Spinal cord (tissue), 10 donors: ENCODE measurements around the gene SYPL2. TPM values are rescaled to one million over a fixed set of nuclear protein-coding genes. Genes with fewer than 3 reads are reported as not detected.

ENCODE experiments used
- DNase-seq, 6 donors: peaks; one replicate each; pipeline versions ENCODE4 v3.0.0 to v3.0.0-alpha.2; 2013 to 2015; ENCODE audit warnings: low spot score in 6 of 6, low read depth in 4 of 6
- H3K27ac ChIP-seq: one replicate; pipeline ENCODE4 v1.5.1; 2013; ENCODE audit warnings: low read depth, low read length, control low read depth
- H3K27me3 ChIP-seq: one replicate; pipeline ENCODE4 v1.6.1; 2013; ENCODE audit warnings: low read length; ENCODE audit not compliant: control insufficient read depth, insufficient read depth
- H3K36me3 ChIP-seq: one replicate; pipeline ENCODE4 v1.6.1; 2013; ENCODE audit warnings: low read length; ENCODE audit not compliant: control insufficient read depth, insufficient read depth
- H3K4me1 ChIP-seq: one replicate; pipeline ENCODE4 v1.6.1; 2013; ENCODE audit warnings: low read length; ENCODE audit not compliant: control insufficient read depth, insufficient read depth
- H3K4me3 ChIP-seq: one replicate; pipeline ENCODE4 v1.5.1; 2013; ENCODE audit warnings: low read depth, low read length, control low read depth
- H3K9me3 ChIP-seq: one replicate; pipeline ENCODE4 v1.6.1; 2013; ENCODE audit warnings: low read length; ENCODE audit not compliant: control insufficient read depth, insufficient read depth
- WGBS: methylation state at CpG from one replicate; pipeline ENCODE4 v1.1.5; 2013; ENCODE audit warnings: missing lambda C conversion rate; ENCODE audit not compliant: insufficient coverage; 5-methylcytosine and 5-hydroxymethylcytosine counted together
- polyA plus RNA-seq, 2 donors: library from polyadenylated mRNA; unstranded; fragments of 120-200 nt; gene quantifications; one replicate each; pipeline ENCODE4 v1.2.1, GENCODE V29; 2013; ENCODE audit not compliant: insufficient read length in 2 of 2
- total RNA-seq, 2 donors: library from RNA; depleted of rRNA in 1 of 2; stranded (reverse); fragments of 120-200 nt in 1 of 2; fragments of >200 nt in 1 of 2; gene quantifications; one replicate each; pipeline versions ENCODE4 v1.2.3 to v1.2.4, GENCODE V29; 2013 to 2014
- donor health status: healthy.

Gene SYPL2
- total and polyA plus RNA-seq, 4 donors: 0.10 to 1.1 (median 0.75) TPM

GRCh38 chr1:109498161-109498801 is 31.9 kb downstream of the SYPL2 start:
- DNase-seq: peak in 2 of 6 donors; percentile 56 to 79
- Histone ChIP-seq H3K27me3 (no peaks in the 10 kb centered on the region), H3K4me3 (no peak overlapping the region), H3K4me1 (peaks cover 36% of the 10 kb centered on the region), H3K36me3 (peaks cover 27% of the 10 kb centered on the region), H3K9me3 (no peaks in the 10 kb centered on the region), H3K27ac (no peak overlapping the region)
- 41% methylated on average over 12 of the region's 12 CpGs for WGBS

DNA sequence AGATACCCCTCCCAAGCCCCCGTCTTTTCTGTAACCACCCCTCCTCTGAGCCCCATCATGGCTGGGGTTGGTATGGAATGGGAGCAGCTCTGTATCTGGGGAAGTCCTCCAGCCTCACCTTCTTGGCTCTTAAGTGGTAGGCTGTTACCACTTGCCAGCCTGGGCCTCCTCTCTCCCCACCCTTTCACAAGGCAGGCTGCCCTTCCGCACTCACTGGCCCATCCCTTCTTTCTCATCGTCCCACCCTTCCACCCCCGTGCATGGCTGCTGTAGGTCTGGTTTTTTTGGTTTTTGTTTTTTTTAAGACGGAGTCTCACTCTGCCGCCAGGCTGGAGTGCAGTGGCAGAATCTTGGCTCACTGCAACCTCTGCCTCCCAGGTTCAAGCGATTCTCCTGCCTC is 32.7 kb downstream of the SYPL2 start:
- Histone ChIP-seq H3K4me1 (peaks cover 28% of the 10 kb centered on the region), H3K4me3 (no peak overlapping the region), H3K27ac (no peak overlapping the region), H3K9me3 (no peaks in the 10 kb centered on the region), H3K36me3 (peaks cover 27% of the 10 kb centered on the region), H3K27me3 (no peaks in the 10 kb centered on the region)
- WGBS: no CpG with 5 or more reads among the region's 7 CpGs
- DNase-seq: no peak

DNA sequence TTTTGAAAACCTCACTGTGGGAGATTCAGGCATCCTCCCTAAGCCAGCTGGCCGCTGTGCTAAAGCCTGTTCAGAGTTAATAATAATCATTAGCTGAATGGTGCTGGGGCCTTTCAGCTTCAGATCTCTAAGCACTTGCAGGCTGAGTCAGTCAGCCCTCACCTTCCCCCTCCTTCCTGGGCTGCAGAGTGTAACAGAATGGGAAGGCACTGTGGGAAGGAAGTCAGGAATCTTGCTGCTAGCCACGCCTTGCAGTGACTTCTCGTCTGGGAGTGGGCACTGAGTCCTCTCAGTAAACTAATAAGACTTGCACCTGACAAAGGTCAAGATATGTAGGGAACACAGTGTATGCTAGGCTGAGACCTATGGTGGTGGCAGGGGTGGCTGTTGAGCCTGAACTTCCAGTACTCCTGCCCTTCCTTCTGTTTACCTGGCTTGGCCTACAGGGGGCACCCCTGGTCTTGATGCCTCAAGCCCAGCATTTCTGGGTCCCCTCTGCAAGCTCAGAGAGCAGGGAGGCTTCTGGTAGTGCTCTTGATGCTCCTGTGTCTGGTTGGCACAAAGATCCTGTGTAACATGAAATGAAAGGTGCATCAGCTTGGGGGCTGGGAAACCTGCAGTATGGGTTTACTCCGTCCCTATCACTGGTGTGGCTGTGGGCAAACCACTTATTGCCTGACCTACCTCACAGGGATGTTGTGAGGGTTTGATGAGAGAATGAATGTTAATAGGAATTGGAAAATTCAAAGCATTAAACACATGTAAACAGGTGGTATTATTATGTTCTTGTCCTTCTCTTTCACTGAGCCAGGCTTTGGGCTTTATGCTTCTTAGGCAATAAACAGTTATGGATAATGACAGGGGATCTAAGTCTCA is 33.6 kb downstream of the SYPL2 start:
- H3K4me1 ChIP-seq: peaks cover 20% of the 10 kb centered on the region
- H3K27me3 ChIP-seq: no peaks in the 10 kb centered on the region
- no peak overlapping the region for H3K27ac ChIP-seq
- H3K9me3 ChIP-seq: no peaks in the 10 kb centered on the region
- H3K36me3 ChIP-seq: peaks cover 27% of the 10 kb centered on the region
- 70% methylated on average over 4 of the region's 4 CpGs for WGBS
- no peak overlapping the region for H3K4me3 ChIP-seq
- no peak for DNase-seq

- no peaks in the 10 kb centered on the region for H3K9me3 ChIP-seq
- WGBS: 23% methylated on average over 2 of the region's 5 CpGs
- no peak overlapping the region for H3K4me3 ChIP-seq
- no peaks in the 10 kb centered on the region for H3K27me3 ChIP-seq
- H3K4me1 ChIP-seq: peaks cover 20% of the 10 kb centered on the region
- H3K36me3 ChIP-seq: peaks cover 23% of the 10 kb centered on the region
- DNase-seq: peak in 2 of 6 donors; percentile 43 to 61
- no peak overlapping the region for H3K27ac ChIP-seq
These were observed 34.6 kb downstream of the SYPL2 start for GRCh38 chr1:109500941-109501381.

- WGBS: 51% methylated on average over 4 of the region's 5 CpGs
- Histone ChIP-seq H3K36me3 (peaks cover 22% of the 10 kb centered on the region), H3K9me3 (no peaks in the 10 kb centered on the region), H3K4me3 (no peak overlapping the region), H3K27me3 (no peaks in the 10 kb centered on the region), H3K4me1 (peaks cover 24% of the 10 kb centered on the region), H3K27ac (no peak overlapping the region)
- DNase-seq: no peak
These were observed 35.5 kb downstream of the SYPL2 start for GRCh38 chr1:109501644-109502363.

- Histone ChIP-seq H3K36me3 (peaks cover 20% of the 10 kb centered on the region), H3K4me1 (peaks cover 24% of the 10 kb centered on the region), H3K27ac (no peak overlapping the region), H3K9me3 (no peaks in the 10 kb centered on the region), H3K27me3 (no peaks in the 10 kb centered on the region), H3K4me3 (no peak overlapping the region)
- DNase-seq: no peak
- no CpG with 5 or more reads among the region's 3 CpGs for WGBS
These were observed 36.1 kb downstream of the SYPL2 start for GRCh38 chr1:109502364-109502851.

DNA sequence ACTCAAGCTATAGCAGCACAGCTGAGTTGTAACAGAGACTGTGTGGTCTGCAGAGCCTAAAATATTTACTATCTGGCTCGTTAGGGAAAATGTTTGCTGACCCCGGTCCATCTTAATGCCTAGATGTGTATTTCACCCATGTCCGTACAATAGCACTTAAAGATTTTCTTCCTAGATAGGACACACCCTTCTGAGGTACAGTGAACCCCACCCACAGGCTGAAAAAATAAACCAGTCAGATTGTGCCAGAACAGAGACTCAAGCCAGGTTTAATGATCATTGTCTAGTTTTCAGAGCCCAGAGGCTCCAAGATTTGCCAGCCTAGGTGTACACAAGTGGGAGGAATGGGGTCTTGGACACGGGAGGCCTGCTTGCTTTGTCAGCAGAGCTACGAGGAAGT is 37.6 kb downstream of the SYPL2 start:
- no peaks in the 10 kb centered on the region for H3K9me3 ChIP-seq
- H3K36me3 ChIP-seq: peaks cover 24% of the 10 kb centered on the region
- no peak for DNase-seq
- H3K4me1 ChIP-seq: peaks cover 18% of the 10 kb centered on the region
- no peaks in the 10 kb centered on the region for H3K27me3 ChIP-seq
- no peak overlapping the region for H3K27ac ChIP-seq
- WGBS: 85% methylated on average over 4 of the region's 5 CpGs
- H3K4me3 ChIP-seq: no peak overlapping the region

- Histone ChIP-seq H3K9me3 (no peaks in the 10 kb centered on the region), H3K36me3 (peaks cover 20% of the 10 kb centered on the region), H3K27me3 (no peaks in the 10 kb centered on the region), H3K4me3 (no peak overlapping the region), H3K27ac (no peak overlapping the region), H3K4me1 (peaks cover 24% of the 10 kb centered on the region)
- DNase-seq: no peak
- WGBS: no CpG with 5 or more reads among the region's 1 CpG
These were observed 38.6 kb downstream of the SYPL2 start for GRCh38 chr1:109504974-109505373.

DNA sequence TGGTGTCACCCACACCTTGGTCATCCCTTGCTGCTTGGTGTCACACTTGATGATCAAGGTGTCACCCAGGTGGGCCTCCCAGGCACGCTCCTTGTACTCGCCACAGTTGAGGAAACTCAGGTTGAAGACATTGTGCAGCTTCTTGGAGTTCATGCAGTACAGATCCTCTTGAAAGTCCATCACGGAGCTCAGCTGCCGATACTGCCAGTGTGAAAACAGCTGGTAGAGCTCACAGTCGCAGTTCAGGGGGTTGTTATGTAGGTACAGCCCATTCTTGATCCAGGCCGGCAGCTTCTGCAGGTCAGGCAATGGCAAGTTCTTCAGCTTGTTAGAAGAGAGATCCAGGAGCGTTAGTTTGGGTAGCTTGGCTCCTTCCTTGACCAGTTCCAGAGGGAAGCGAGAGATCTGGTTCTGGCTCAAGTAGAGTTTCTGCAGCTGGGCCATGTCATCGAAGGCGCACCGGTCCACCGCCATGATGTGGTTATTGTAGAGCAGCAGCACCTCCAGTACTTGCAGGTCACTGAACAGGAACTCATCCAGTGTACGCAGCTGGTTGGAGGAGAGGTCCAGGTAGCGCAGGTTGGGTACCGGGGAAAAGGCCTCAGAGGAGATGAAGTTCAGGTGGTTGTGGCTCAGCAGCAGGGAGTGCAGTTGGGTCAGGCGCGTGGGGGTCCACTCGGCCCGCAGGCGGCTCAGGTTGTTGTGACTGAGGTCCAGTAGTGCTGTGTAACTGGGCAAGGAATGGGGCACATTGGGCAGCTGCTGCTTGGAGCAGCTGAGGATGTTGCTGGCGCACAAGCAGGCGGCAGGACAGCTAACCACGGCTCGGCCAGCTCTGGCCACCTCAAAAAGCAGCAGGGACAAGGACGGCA is 41.9 kb downstream of the SYPL2 start:
- Histone ChIP-seq H3K27ac (no peak overlapping the region), H3K4me3 (no peak overlapping the region), H3K9me3 (no peaks in the 10 kb centered on the region), H3K4me1 (peaks cover 20% of the 10 kb centered on the region), H3K27me3 (peaks cover 2% of the 10 kb centered on the region), H3K36me3 (peaks cover 20% of the 10 kb centered on the region)
- 86% methylated on average over 25 of the region's 25 CpGs for WGBS
- no peak for DNase-seq
